Transverse colon (tissue), 3 donors: ENCODE data around the gene TNK2.

Source experiments
- EP300 ChIP-seq: sonication (generic); formaldehyde crosslinking; IDR thresholded peaks from one replicate; pipeline ENCODE4 v1.6.1; 2017; ENCODE audit warnings: antibody characterized with exemption, low read depth
- TF ChIP-seq, protein P1 (sequence below), 5 experiments: fragments of 200-600 bp in 3 of 5; fragments of 450-650 bp in 2 of 5; sonication (generic) in 3 of 5; IDR thresholded peaks; 1 replicate in 2 of 5; 2 replicates in 3 of 5; pipeline ENCODE4 v1.5.1; 2016 to 2017; ENCODE audit warnings: antibody characterized with exemption in 5 of 5, inconsistent platforms in 3 of 5, mild to moderate bottlenecking in 2 of 5, moderate library complexity in 1 of 5

DNA sequence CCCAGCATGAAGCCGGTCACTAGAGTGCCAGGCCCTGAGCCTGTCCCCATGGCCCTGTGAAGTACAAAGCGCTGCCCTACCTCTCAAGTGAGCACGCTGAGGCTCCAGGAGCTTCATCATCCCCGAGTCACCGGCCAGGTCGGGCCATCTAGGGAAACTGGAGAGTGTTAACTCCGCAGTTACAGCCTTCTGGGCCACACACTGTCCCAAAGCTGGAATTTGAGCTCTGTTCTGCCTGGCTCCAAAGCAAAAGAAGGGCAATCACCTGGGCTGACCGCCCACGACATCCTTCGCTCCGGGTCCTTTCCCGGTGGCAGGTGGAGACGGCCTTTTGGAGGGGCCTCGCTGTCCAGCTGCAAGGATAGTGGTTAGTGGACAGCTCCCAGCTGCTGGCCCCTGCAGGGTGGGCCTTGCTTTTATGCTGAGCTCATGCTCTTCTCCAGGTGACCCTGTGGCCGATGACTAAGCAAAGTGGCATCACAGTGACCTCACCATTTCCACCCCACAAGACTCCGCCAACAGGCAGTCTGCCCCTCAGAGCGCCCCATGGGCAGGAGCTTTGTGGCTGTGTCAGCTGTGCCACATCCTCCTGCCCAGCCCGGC is 93.1 kb downstream of the TNK2 start:
- TF ChIP-seq, protein P1, sequence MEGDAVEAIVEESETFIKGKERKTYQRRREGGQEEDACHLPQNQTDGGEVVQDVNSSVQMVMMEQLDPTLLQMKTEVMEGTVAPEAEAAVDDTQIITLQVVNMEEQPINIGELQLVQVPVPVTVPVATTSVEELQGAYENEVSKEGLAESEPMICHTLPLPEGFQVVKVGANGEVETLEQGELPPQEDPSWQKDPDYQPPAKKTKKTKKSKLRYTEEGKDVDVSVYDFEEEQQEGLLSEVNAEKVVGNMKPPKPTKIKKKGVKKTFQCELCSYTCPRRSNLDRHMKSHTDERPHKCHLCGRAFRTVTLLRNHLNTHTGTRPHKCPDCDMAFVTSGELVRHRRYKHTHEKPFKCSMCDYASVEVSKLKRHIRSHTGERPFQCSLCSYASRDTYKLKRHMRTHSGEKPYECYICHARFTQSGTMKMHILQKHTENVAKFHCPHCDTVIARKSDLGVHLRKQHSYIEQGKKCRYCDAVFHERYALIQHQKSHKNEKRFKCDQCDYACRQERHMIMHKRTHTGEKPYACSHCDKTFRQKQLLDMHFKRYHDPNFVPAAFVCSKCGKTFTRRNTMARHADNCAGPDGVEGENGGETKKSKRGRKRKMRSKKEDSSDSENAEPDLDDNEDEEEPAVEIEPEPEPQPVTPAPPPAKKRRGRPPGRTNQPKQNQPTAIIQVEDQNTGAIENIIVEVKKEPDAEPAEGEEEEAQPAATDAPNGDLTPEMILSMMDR (IDR thresholded peaks at IDR 0.05): no peak
- no peak for TF ChIP-seq EP300
